Cardiac fibroblast (primary cell): Measurements from ENCODE around the gene TAF1D.

Experiments used
- DNase-seq, 2 donors: peaks; one replicate each; pipeline versions ENCODE4 v3.0.0 to v3.0.0-alpha.2; 2010; ENCODE audit warnings: low read depth in 2 of 2
- H3K4me3 ChIP-seq, 2 donors: replicated peaks in 1 of 2; 1 replicate in 1 of 2; 2 replicates in 1 of 2; pipeline ENCODE4 v1.5.1; 2011; ENCODE audit warnings: low read depth in 2 of 2, low read length in 2 of 2, mild to moderate bottlenecking in 2 of 2, moderate library complexity in 1 of 2
- TF ChIP-seq, protein P1 (sequence below): IDR thresholded peaks from one replicate; pipeline ENCODE4 v1.5.1; 2011; ENCODE audit warnings: low read depth, mild to moderate bottlenecking, low read length, inconsistent platforms

TAF1D gene

DNA sequence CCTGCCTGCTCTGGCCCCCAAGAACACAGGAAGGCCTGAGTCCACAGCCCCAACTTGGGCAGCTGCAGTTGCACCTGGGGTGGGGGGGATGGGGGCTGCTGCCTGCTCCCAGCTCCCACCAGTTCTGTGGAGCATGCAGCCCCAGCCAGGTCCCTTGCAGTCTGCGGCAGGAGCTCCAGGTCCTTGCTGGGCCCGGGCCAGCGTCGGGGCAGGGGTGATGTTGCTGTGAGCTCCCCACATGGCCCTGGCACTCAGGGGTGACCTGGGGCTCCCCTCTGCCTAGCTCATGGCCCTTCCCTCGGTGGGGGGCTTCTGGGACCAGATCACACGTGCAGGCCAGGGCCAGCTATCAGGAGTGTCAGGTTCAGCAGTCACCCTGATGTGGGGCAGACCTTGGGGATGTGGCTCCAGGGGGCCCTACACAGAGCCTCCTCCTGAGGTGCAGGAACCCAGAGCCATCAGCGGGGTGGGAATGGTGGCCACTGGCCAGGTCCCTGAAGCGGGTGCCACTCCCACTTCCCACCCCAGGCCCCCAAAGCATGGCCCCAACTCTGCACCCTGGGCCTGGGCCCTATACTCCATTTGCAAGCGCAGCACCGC lies 32.4 kb upstream of the TAF1D start:
- H3K4me3 ChIP-seq, result no peak overlapping the region
- TF ChIP-seq, protein P1, sequence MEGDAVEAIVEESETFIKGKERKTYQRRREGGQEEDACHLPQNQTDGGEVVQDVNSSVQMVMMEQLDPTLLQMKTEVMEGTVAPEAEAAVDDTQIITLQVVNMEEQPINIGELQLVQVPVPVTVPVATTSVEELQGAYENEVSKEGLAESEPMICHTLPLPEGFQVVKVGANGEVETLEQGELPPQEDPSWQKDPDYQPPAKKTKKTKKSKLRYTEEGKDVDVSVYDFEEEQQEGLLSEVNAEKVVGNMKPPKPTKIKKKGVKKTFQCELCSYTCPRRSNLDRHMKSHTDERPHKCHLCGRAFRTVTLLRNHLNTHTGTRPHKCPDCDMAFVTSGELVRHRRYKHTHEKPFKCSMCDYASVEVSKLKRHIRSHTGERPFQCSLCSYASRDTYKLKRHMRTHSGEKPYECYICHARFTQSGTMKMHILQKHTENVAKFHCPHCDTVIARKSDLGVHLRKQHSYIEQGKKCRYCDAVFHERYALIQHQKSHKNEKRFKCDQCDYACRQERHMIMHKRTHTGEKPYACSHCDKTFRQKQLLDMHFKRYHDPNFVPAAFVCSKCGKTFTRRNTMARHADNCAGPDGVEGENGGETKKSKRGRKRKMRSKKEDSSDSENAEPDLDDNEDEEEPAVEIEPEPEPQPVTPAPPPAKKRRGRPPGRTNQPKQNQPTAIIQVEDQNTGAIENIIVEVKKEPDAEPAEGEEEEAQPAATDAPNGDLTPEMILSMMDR, result no peak
- DNase-seq, result no peak

DNA sequence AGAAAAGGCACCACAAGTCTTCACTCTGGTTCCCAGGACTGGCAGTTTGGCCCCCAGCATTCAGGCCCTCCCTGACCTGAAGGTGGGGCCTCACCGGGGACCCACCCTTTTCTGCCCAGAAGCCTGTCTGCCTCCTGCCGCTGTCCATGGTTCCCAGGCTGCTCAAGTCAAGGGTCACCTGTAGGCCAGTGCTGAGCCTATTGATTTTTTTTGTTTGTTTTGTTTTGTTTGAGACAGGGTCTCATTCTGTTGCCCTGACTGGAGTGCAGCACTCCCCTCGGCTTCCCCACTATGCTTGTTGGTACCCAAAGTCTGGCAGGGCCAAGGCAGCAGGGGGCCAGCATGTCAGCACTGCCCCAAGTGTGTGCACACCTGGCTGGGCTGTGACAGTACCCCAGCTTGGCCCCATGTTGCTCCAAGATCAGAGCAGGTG lies 31.8 kb upstream of the TAF1D start:
- no peak overlapping the region for H3K4me3 ChIP-seq
- DNase-seq, result no peak
- TF ChIP-seq, protein P1, result no peak

DNA sequence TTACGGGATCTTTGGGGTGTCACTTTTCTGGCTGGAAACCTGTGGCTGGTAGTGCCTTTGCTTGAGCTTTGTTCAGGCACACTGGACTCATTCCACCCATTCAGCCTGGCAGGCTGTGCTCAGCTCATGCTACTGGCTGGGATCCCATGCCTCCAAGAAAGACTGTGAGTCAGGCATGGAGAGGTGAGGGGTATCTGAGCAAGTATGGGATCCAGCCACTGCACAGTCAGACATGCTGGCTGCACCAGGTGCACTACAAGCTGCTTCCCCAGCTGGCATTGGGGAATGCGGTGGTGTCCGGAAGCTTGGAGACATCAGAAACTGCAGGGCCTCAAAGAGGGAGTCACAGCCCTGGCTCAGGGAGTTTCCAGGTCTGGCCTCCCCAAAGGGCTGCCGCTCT lies 30.8 kb upstream of the TAF1D start:
- TF ChIP-seq, protein P1, result no peak
- DNase-seq, result no peak
- no peak overlapping the region for H3K4me3 ChIP-seq

DNA sequence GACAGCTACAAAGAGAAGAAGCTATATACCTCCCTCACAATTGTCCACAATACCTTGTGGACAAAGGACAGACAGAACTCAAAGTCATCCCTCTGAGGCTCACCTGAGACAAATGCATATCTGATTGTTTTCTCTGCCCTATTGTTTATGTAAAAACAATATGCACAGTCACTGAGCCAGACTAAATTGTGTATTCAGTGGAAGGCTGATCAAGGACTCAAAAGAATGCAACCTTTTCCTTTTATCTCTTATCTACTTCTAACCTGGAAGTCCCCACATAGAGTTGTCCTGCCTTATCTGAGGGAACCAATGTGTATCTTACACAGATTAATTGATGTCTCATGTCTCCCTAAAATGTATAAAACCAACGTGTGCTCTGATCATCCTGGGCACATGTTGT lies 28.9 kb upstream of the TAF1D start:
- TF ChIP-seq, protein P1, result no peak
- no peak for DNase-seq
- H3K4me3 ChIP-seq, result no peak overlapping the region

DNA sequence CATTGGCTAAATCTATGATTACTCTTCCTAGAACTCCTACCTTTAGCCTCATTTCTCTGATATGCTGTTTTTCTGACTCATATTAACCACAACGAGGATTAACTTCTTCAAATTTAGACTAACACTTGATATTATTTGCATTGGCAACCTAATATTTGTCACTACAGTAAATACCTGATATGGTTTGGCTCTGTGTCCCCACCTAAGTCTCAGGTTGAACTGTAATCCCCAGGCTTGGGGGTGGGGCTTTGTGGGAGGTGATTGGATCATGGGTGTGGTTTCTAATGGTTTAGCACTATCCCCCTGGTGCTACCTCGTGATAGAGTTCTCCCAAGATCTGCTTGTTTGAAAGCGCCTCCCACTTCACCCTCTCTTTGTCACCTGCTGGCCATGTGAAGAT lies 25.7 kb upstream of the TAF1D start:
- TF ChIP-seq, protein P1, result no peak
- no peak for DNase-seq
- H3K4me3 ChIP-seq, result no peak overlapping the region

DNA sequence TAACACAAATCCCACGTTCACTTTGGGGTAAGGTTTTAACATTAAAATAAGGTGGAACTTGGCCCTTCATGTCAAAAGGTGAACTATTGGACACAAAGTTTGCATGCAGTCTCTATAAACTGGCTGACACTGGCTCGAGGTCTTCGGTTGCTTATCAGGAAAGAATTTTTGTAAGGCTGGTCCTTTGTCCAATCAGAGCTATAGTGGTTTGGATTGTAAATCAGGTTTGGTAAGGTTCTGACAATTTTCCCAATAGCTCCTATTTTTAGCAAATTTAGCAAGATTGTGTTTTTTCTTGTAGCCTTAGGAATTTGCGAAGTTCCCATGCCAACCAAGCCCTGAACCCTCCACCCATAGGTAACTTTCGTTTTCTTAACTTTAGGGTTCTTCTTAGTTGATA lies 25.2 kb upstream of the TAF1D start:
- no peak overlapping the region for H3K4me3 ChIP-seq
- peak in 1 of 2 donors; percentile 5 for DNase-seq
- TF ChIP-seq, protein P1, result no peak

DNA sequence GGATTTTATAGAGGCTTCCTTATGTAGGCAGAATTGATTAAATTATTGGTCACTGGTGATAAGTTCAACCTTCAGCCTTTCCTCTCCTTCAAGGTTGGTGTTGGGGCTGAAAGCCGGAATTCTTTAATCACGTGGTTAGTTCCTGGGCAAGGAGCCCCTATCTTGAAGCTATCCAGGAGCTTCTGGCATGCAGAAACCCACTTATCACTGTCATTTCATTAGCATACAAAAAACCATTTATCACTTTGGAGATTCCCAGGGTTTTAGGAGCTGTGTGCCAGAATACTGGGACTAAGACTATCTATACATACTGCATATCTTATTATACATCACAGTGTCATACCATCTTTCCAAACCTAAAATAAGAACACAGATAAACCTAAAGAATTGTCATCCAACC lies 24.3 kb upstream of the TAF1D start:
- TF ChIP-seq, protein P1, result no peak
- no peak for DNase-seq
- no peak overlapping the region for H3K4me3 ChIP-seq
